Chondrocyte (in vitro differentiated cells): Measurements from ENCODE around the gene RAD54L2. TPM values are rescaled to one million over a fixed set of nuclear protein-coding genes. Genes with fewer than 3 reads are reported as not detected.

Experiments used
- DNase-seq: peaks from one replicate; pipeline ENCODE4 v3.0.0; 2021; ENCODE audit warnings: mixed read lengths, low spot score
- H3K27ac Mint-ChIP-seq: one replicate; pipeline ENCODE4 v1.8.0; 2021; ENCODE audit warnings: mild to moderate bottlenecking, moderate library complexity, mixed read lengths; ENCODE audit not compliant: unreplicated experiment
- H3K27me3 Mint-ChIP-seq: 2 replicates; pipeline ENCODE4 v1.8.0; 2021; ENCODE audit warnings: low read depth, mixed read lengths
- H3K36me3 Mint-ChIP-seq: 2 replicates; pipeline ENCODE4 v1.8.0; 2021; ENCODE audit warnings: low read depth, mixed read lengths
- H3K4me1 Mint-ChIP-seq: 2 replicates; pipeline ENCODE4 v1.8.0; 2021; ENCODE audit warnings: low read depth, mild to moderate bottlenecking, mixed read lengths
- H3K4me3 Mint-ChIP-seq: one replicate; pipeline ENCODE4 v1.8.0; 2021; ENCODE audit warnings: mild to moderate bottlenecking, moderate library complexity, mixed read lengths; ENCODE audit not compliant: unreplicated experiment
- H3K9me3 Mint-ChIP-seq: 2 replicates; pipeline ENCODE4 v1.8.0; 2021; ENCODE audit warnings: low read depth, mixed read lengths
- CTCF ChIP-seq: fragments of 200-600 bp; sonication (generic); IDR thresholded peaks from 2 replicates; pipeline ENCODE4 v1.5.0; 2021; ENCODE audit warnings: antibody characterized with exemption, mild to moderate bottlenecking, moderate library complexity
- total RNA-seq: library from RNA; stranded (reverse); gene quantifications from 3 replicates; pipeline ENCODE4 v1.2.1, GENCODE V29; 2021

The RAD54L2 gene
- total RNA-seq, 1 donor from 2014 or later: 20.4 TPM

GRCh38 chr3:51585197-51585596 is 46.7 kb downstream of the RAD54L2 start:
- no peaks in the 10 kb centered on the region for H3K9me3 Mint-ChIP-seq
- no peak overlapping the region for H3K27ac Mint-ChIP-seq
- TF ChIP-seq CTCF: no peak

GRCh38 chr3:51585871-51586270 is 47.4 kb downstream of the RAD54L2 start:
- Mint-ChIP-seq H3K36me3 (peaks cover 4% of the 10 kb centered on the region), H3K4me1 (peaks cover 13% of the 10 kb centered on the region), H3K27me3 (no peaks in the 10 kb centered on the region), H3K27ac (no peak overlapping the region), H3K4me3 (no peak overlapping the region), H3K9me3 (no peaks in the 10 kb centered on the region)
- no peak for DNase-seq
- TF ChIP-seq CTCF: no peak

More at GRCh38 chr3:51585197-51585596, 46.7 kb downstream of the RAD54L2 start:
- Mint-ChIP-seq H3K36me3 (no peaks in the 10 kb centered on the region), H3K4me1 (peaks cover 13% of the 10 kb centered on the region), H3K4me3 (no peak overlapping the region), H3K27me3 (no peaks in the 10 kb centered on the region)
- no peak for DNase-seq

Other genes starting within 250 kb of the RAD54L2 start
- gene MANF, start 153.4 kb upstream of the RAD54L2 start, total RNA-seq: 97.5 to 118 TPM (median 114 TPM) in 3 replicates
- 39.5 to 43.8 TPM (median 39.6 TPM) in 3 replicates for gene RBM15B, start 147.4 kb upstream of the RAD54L2 start, total RNA-seq
- gene DCAF1, start 38.7 kb upstream of the RAD54L2 start, total RNA-seq: 13.8 to 17.6 TPM (median 13.8 TPM) in 3 replicates
- 43.0 to 45.0 TPM (median 45.0 TPM) in 3 replicates for gene TEX264, start 132.5 kb downstream of the RAD54L2 start, total RNA-seq
- 0.10 TPM in 2 of 3 replicates, not detected in the other for gene GRM2, start 168.3 kb downstream of the RAD54L2 start, total RNA-seq
- gene IQCF6, start 240.5 kb downstream of the RAD54L2 start, total RNA-seq: not detected in 3 replicates